K562 (cell line): ENCODE data around the gene SLC5A2. TPM values are rescaled to one million over a fixed set of nuclear protein-coding genes. Genes with fewer than 3 reads are reported as not detected.

Experiments
- ARNT ChIP-seq, 2 experiments: fragments of 450-650 bp; IDR thresholded peaks; 2 replicates each; pipeline ENCODE4 v1.6.1; 2016; ENCODE audit warnings: mild to moderate bottlenecking in 1 of 2
- BCOR ChIP-seq: fragments of 450-650 bp; IDR thresholded peaks from 2 replicates; pipeline ENCODE4 v1.6.1; 2016
- FOXJ2 ChIP-seq: fragments of 200-800 bp; sonication (Bioruptor generic); IDR thresholded peaks from 2 replicates; pipeline ENCODE4 v1.6.1; 2016; ENCODE audit warnings: missing genetic modification characterization, missing compliant biosample characterization
- JUNB ChIP-seq: fragments of 450-650 bp; formaldehyde crosslinking; conservative IDR thresholded peaks from 2 replicates; pipeline ENCODE4 v1.4.0; 2020; ENCODE audit warnings: mild to moderate bottlenecking
- MCM3 ChIP-seq: fragments of 450-650 bp; IDR thresholded peaks from 2 replicates; pipeline ENCODE4 v1.6.1; 2016
- MYC ChIP-seq, 2 experiments: fragments of 250-450 bp in 1 of 2; sonication (Bioruptor Pico) in 1 of 2; IDR thresholded peaks; 2 replicates each; pipeline versions ENCODE4 v1.5.1 to v1.6.1; 2012 to 2021; ENCODE audit warnings: low read depth in 2 of 2, borderline replicate concordance in 1 of 2, improper control_type of control experiment in 1 of 2, low read length in 1 of 2, mild to moderate bottlenecking in 1 of 2, moderate library complexity in 1 of 2
- NCOA2 ChIP-seq, 2 experiments: fragments of 450-650 bp; IDR thresholded peaks; 2 replicates each; pipeline ENCODE4 v1.6.1; 2018; ENCODE audit warnings: mild to moderate bottlenecking in 2 of 2, moderate library complexity in 1 of 2; ENCODE audit not compliant: partially characterized antibody in 2 of 2
- RBBP5 ChIP-seq: fragments of 200-600 bp; sonication (generic); IDR thresholded peaks from 2 replicates; pipeline ENCODE4 v1.6.1; 2012; ENCODE audit warnings: borderline replicate concordance, mild to moderate bottlenecking, low read length, control low read depth, inconsistent platforms; ENCODE audit not compliant: insufficient read depth, poor library complexity, severe bottlenecking
- STAT5B ChIP-seq: fragments of 250-450 bp; sonication (Bioruptor Pico); IDR thresholded peaks from 2 replicates; pipeline ENCODE4 v1.8.0; 2021; ENCODE audit warnings: mild to moderate bottlenecking, inconsistent platforms
- TAF1 ChIP-seq: IDR thresholded peaks from 2 replicates; pipeline ENCODE4 v1.6.1; 2011; ENCODE audit warnings: mild to moderate bottlenecking, low read length, moderate library complexity; ENCODE audit not compliant: insufficient read depth, control insufficient read depth, severe bottlenecking; ENCODE audit errors: extremely low read depth
- U2AF2 ChIP-seq: fragments of 200-400 bp; formaldehyde crosslinking; optimal IDR thresholded peaks from 2 replicates; pipeline ENCODE3; 2017; ENCODE audit warnings: low read depth, mild to moderate bottlenecking, low read length
- polyA plus RNA-seq, 8 experiments: library from polyadenylated mRNA; depleted of rRNA in 4 of 8; stranded (reverse) in 5 of 8; unstranded in 3 of 8; fragments of >200 nt; fragmentation: Nextera tagmentation in 2 of 8; fragmentation: Illumina TruSeq in 1 of 8; extraction: Ambion mirVana in 2 of 8; extraction: Trizol in 1 of 8; gene quantifications; 2 replicates each; pipeline versions ENCODE4 v1.2.1 to v1.2.3, GENCODE V29; 2011 to 2014; ENCODE audit warnings: inconsistent platforms in 1 of 8, missing spikeins in 1 of 8
- total RNA-seq, 7 experiments: library from RNA; depleted of rRNA in 6 of 7; stranded (reverse); fragments of >200 nt in 6 of 7; fragmentation: Illumina TruSeq in 2 of 7; extraction: Trizol in 2 of 7; gene quantifications; 2 replicates each; pipeline versions ENCODE4 v1.2.1 to v1.2.3, GENCODE V29; 2011 to 2021; ENCODE audit warnings: low replicate concordance in 1 of 7
- TF ChIP-seq, protein P1 (sequence below): fragments of 450-650 bp; IDR thresholded peaks from 2 replicates; pipeline ENCODE4 v1.6.1; 2018; ENCODE audit warnings: mild to moderate bottlenecking, low read depth; ENCODE audit not compliant: partially characterized antibody
- TF ChIP-seq, protein P2 (sequence below), 2 experiments: fragments of 450-650 bp in 1 of 2; sonication (generic) in 1 of 2; formaldehyde crosslinking in 1 of 2; IDR thresholded peaks in 1 of 2; conservative IDR thresholded peaks in 1 of 2; 2 replicates each; pipeline versions ENCODE4 v1.6.1 to v1.8.1; 2016 to 2023; ENCODE audit warnings: mild to moderate bottlenecking in 2 of 2, moderate library complexity in 2 of 2, inconsistent platforms in 1 of 2, missing genetic modification reagents in 1 of 2
- TF ChIP-seq, protein P3 (sequence below): sonication (generic); formaldehyde crosslinking; IDR thresholded peaks from 2 replicates; pipeline ENCODE4 v1.9.0; 2022; ENCODE audit warnings: mild to moderate bottlenecking, missing genetic modification reagents
- TF ChIP-seq, protein P4 (sequence below): fragments of 250-450 bp; sonication (Bioruptor Pico); IDR thresholded peaks from 2 replicates; pipeline ENCODE4 v1.5.0; 2021; ENCODE audit warnings: mild to moderate bottlenecking, moderate library complexity
- TF ChIP-seq, protein P5 (sequence below): fragments of 250-450 bp; sonication (Bioruptor Pico); IDR thresholded peaks from 2 replicates; pipeline ENCODE4 v1.6.1; 2021; ENCODE audit warnings: mild to moderate bottlenecking
- TF ChIP-seq, protein P6 (sequence below): IDR thresholded peaks from 2 replicates; pipeline ENCODE4 v1.6.1; 2014; ENCODE audit warnings: antibody characterized with exemption

SLC5A2 gene
- total and polyA plus RNA-seq, 9 of the 15 experiments (the other 6 are each of a cell fraction or from before 2014, with no cell fraction given), result 0.07 to 2.7 (median 2.2) TPM; not detected in 6

DNA sequence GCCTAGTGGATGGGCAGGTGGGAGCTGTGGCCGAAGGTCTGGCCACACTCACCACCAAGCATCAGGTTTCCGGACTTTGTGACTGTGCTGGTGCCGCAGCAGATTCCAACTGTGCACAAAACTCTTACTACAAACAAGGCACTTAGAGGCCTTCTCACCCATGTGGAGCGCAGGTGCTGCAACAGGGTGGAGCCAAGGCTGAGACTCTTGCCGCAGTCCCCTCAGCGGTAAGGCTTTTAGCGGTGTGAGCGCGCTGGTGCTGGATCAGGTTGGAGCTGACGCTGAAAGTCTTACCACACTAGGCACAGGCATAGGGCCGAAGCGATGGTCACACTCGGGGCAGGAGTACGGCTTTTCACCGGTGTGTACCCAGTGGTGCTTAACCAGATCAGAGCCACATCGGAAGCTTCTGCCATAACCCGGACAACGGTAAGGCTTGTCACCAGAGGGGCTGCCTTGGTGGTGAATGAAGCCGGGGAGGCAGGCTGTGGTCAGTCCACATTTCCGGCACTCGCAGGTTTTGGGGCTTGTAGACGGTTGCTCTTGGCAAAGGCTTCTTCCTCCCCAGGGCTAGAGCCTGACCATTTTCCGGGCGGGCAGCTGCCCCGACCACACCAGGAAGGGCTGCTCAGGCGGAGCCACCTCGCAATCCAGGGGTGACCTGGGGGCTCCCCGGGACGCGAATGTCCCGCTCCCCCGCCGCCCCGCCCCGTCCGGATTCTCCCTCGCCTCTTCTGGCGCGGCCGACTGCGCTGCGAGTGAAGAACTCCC, 24.7 kb upstream of the SLC5A2 start (continued):
- TF ChIP-seq, protein P1, sequence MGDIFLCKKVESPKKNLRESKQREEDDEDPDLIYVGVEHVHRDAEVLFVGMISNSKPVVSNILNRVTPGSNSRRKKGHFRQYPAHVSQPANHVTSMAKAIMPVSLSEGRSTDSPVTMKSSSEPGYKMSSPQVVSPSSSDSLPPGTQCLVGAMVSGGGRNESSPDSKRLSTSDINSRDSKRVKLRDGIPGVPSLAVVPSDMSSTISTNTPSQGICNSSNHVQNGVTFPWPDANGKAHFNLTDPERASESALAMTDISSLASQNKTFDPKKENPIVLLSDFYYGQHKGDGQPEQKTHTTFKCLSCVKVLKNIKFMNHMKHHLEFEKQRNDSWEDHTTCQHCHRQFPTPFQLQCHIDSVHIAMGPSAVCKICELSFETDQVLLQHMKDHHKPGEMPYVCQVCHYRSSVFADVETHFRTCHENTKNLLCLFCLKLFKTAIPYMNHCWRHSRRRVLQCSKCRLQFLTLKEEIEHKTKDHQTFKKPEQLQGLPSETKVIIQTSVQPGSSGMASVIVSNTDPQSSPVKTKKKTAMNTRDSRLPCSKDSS, result no peak
- no peak for TF ChIP-seq U2AF2
- TF ChIP-seq NCOA2 (IDR thresholded peaks at IDR 0.05; ENCODE audit: partially characterized antibody in 2 of 2), result no peak
- TF ChIP-seq ARNT (IDR thresholded peaks at IDR 0.05), result no peak
- no peak for TF ChIP-seq MCM3
- peak; percentile 38 for TF ChIP-seq RBBP5
- TF ChIP-seq, protein P2, sequence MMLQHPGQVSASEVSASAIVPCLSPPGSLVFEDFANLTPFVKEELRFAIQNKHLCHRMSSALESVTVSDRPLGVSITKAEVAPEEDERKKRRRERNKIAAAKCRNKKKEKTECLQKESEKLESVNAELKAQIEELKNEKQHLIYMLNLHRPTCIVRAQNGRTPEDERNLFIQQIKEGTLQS (IDR thresholded peaks at IDR 0.05), result no peak
- TF ChIP-seq, protein P2 (CRISPR knock-in tag; conservative IDR thresholded peaks at IDR 0.05), result peak; percentile 46; the same call in 1 of the 2 replicates
- no peak for TF ChIP-seq BCOR
- TF ChIP-seq, protein P3, sequence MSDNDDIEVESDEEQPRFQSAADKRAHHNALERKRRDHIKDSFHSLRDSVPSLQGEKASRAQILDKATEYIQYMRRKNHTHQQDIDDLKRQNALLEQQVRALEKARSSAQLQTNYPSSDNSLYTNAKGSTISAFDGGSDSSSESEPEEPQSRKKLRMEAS (CRISPR knock-in tag), result peak; percentile 82
- TF ChIP-seq, protein P4, sequence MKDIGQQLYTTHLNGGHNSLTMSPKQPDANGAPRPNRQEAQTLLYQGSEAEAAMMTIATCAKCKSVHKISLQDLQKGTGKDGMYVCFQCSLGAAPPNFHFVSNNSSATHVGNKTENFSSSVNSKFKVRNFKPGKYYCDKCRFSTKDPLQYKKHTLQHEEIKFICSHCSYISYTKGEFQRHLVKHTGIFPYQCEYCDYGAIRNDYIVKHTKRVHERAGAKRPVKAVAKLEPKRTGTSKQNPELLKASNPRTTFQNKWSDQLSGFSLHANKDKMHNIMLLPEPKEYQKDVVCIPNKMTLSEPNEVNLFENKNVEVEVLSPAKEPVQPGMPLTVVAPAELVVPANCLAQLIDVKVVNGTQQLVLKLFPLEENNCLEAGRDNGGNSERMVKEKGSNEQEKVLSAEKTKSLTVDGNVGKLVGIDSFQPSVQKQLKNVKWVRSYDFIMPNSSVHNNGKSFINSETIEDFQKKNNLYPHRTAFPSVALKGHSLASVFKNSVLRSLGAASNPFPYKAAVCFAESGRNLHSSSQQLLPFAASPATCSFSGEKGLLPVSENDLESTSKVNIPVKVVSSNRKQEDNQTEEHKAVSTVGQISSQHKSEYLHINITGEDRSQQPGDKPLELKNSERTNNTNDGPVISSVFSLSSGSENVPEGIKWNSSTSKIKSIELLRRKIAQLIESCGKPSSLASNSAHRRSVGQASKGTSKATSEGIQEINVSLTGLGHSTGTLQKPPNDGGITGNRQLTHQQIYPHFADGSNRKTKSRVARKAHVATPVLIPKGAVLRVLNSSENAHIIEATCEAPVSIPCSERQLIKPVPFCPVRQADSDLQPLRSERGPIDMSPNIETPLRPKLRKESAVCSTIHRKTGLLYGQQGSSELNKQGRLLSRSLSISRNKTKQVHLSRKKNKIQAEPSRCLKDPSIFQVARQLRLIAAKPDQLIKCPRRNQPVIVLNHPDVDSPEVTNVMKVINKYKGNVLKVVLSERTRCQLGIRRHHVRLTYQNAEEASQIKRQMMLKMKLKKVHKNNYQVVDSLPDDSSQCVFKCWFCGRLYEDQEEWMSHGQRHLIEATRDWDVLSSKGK (CRISPR knock-in tag), result no peak
- TF ChIP-seq TAF1, result peak; percentile 61
- TF ChIP-seq FOXJ2 (tag), result peak; percentile 4; the same call in 1 of the 2 replicates
- peak; percentile 74 for TF ChIP-seq MYC (IDR thresholded peaks at IDR 0.05; ENCODE audit: low read depth, low read length)
- TF ChIP-seq MYC (CRISPR knock-in tag; IDR thresholded peaks at IDR 0.05; ENCODE audit: borderline replicate concordance, low read depth), result no peak; the same call in 1 of the 2 replicates
- no peak for TF ChIP-seq STAT5B (CRISPR knock-in tag)
- TF ChIP-seq, protein P5, sequence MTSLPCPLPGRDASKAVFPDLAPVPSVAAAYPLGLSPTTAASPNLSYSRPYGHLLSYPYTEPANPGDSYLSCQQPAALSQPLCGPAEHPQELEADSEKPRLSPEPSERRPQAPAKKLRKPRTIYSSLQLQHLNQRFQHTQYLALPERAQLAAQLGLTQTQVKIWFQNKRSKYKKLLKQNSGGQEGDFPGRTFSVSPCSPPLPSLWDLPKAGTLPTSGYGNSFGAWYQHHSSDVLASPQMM, result no peak
- TF ChIP-seq, protein P6, sequence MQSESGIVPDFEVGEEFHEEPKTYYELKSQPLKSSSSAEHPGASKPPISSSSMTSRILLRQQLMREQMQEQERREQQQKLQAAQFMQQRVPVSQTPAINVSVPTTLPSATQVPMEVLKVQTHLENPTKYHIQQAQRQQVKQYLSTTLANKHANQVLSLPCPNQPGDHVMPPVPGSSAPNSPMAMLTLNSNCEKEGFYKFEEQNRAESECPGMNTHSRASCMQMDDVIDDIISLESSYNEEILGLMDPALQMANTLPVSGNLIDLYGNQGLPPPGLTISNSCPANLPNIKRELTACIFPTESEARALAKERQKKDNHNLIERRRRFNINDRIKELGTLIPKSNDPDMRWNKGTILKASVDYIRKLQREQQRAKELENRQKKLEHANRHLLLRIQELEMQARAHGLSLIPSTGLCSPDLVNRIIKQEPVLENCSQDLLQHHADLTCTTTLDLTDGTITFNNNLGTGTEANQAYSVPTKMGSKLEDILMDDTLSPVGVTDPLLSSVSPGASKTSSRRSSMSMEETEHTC, result no peak
- TF ChIP-seq JUNB (CRISPR knock-in tag), result no peak
